Loucy (cell line): ENCODE measurements around the gene SPATC1L.

Experiments used
- H2AFZ ChIP-seq: fragments of 200-600 bp; sonication (generic); 2 replicates; pipeline ENCODE4 v1.6.0; 2016; ENCODE audit warnings: antibody characterized with exemption, mild to moderate bottlenecking, low read length, moderate library complexity
- H3F3A ChIP-seq: fragments of 200-600 bp; 2 replicates; pipeline ENCODE4 v1.6.0; 2016; ENCODE audit warnings: antibody characterized with exemption, low read depth, mild to moderate bottlenecking
- H3K27me3 ChIP-seq: fragments of 200-600 bp; sonication (generic); 2 replicates; pipeline ENCODE4 v1.6.1; 2014; ENCODE audit warnings: low read length, mild to moderate bottlenecking; ENCODE audit not compliant: insufficient read depth, poor library complexity, severe bottlenecking
- H3K36me3 ChIP-seq: fragments of 200-600 bp; sonication (generic); 2 replicates; pipeline ENCODE4 v1.6.1; 2016; ENCODE audit warnings: low read length; ENCODE audit not compliant: insufficient read depth
- H3K4me1 ChIP-seq: fragments of 200-600 bp; sonication (generic); 2 replicates; pipeline ENCODE4 v1.5.1; 2014; ENCODE audit warnings: low read length, mild to moderate bottlenecking; ENCODE audit not compliant: insufficient read depth, poor library complexity, severe bottlenecking
- H3K4me2 ChIP-seq: fragments of 200-600 bp; sonication (generic); 2 replicates; pipeline ENCODE4 v1.6.0; 2014; ENCODE audit warnings: antibody characterized with exemption, low read length, low read depth, mild to moderate bottlenecking; ENCODE audit not compliant: poor library complexity, severe bottlenecking
- H3K4me3 ChIP-seq: fragments of 200-600 bp; sonication (generic); 2 replicates; pipeline ENCODE4 v1.5.1; 2014; ENCODE audit warnings: low read length, mild to moderate bottlenecking, mixed read lengths; ENCODE audit not compliant: poor library complexity, severe bottlenecking
- H3K79me2 ChIP-seq: fragments of 200-600 bp; sonication (generic); 2 replicates; pipeline ENCODE4 v1.6.1; 2014; ENCODE audit warnings: low read length; ENCODE audit not compliant: insufficient read depth
- H3K9ac ChIP-seq: fragments of 200-600 bp; sonication (generic); 2 replicates; pipeline ENCODE4 v1.6.0; 2014; ENCODE audit warnings: mild to moderate bottlenecking, low read depth, low read length, moderate library complexity; ENCODE audit not compliant: poor library complexity, severe bottlenecking
- H3K9me2 ChIP-seq: fragments of 200-600 bp; sonication (generic); replicated peaks from 2 replicates; pipeline ENCODE4 v1.6.1; 2016; ENCODE audit warnings: low read depth, low read length, mixed read lengths
- H3K9me3 ChIP-seq: fragments of 200-600 bp; sonication (generic); 2 replicates; pipeline ENCODE4 v1.6.1; 2014; ENCODE audit warnings: mild to moderate bottlenecking, antibody characterized with exemption, low read length, low read depth; ENCODE audit not compliant: insufficient read depth
- H4K20me1 ChIP-seq: fragments of 200-600 bp; sonication (generic); 2 replicates; pipeline ENCODE4 v1.6.0; 2014; ENCODE audit warnings: antibody characterized with exemption, low read length, mild to moderate bottlenecking; ENCODE audit not compliant: insufficient read depth, poor library complexity, severe bottlenecking
- CTCF ChIP-seq: fragments of 200-600 bp; sonication (generic); conservative IDR thresholded peaks from 2 replicates; pipeline ENCODE4 v1.5.1; 2014; ENCODE audit warnings: mild to moderate bottlenecking, antibody characterized with exemption, low read length
- EZH2phosphoT487 ChIP-seq: fragments of 200-600 bp; IDR thresholded peaks from 2 replicates; pipeline ENCODE4 v1.6.1; 2018; ENCODE audit warnings: antibody characterized with exemption, mild to moderate bottlenecking, moderate library complexity, borderline replicate concordance

Gene SPATC1L

GRCh38 chr21:46121286-46122221 is 62.7 kb downstream of the SPATC1L start:
- Histone ChIP-seq H2AFZ (no peak overlapping the region), H3K4me1 (no peaks in the 10 kb centered on the region), H3K9me2 (no peaks in the 10 kb centered on the region), H3K9me3 (peaks cover 11% of the 10 kb centered on the region; the same call in 1 of the 2 replicates), H3F3A (no peaks in the 10 kb centered on the region), H3K36me3 (no peaks in the 10 kb centered on the region), H3K27me3 (no peaks in the 10 kb centered on the region), H3K79me2 (no peaks in the 10 kb centered on the region), H3K4me2 (no peak overlapping the region), H3K4me3 (no peak overlapping the region), H3K9ac (no peak overlapping the region), H4K20me1 (no peaks in the 10 kb centered on the region)
- TF ChIP-seq CTCF (no peak), EZH2phosphoT487 (no peak)

DNA sequence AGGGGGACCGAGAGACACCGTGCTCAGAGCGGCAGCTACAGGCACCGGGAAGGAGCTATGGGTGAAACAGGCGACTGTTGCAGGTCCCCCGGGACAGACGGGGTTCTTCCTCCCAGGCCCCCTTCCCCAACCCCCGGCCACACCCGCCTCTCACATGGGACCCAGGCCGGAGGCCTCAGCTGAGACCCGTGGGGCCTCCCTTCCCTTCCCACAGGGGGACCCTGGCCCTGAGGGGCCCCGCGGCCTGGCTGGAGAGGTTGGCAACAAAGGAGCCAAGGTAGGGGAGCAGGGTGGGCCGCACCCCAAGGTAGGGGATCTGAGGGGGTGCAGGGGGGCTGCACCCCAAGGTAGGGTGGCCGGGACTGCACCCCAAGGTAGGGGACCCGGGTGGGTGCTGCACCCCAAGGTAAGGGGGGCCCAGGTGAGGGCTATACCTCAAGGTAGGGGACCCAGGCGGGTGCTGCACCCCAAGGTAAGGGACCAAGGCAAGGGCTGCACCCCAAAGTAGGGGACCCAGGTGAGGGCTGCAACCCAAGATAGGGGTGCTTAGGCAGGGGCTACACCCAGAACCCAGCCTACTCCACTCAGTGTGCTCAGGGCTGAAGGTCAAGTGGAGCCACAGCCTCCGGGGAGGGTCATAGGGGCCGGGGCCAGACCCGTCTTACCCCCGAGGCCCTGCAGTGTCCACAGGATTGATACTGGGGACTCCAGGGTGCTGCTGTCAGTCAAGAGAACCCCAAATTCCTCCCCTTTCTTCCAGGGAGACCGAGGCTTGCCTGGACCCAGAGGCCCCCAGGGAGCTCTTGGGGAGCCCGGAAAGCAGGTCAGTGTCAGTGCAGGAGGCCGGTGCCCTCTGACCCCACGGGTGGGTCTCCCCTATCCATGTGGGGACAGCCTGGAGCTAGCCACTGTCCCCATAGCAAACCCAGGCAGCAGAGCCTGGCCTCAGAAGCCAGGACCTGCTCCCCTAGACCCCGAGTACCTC is 63.7 kb downstream of the SPATC1L start:
- Histone ChIP-seq H3K36me3 (no peaks in the 10 kb centered on the region), H3K9ac (no peak overlapping the region), H4K20me1 (no peaks in the 10 kb centered on the region), H3F3A (no peaks in the 10 kb centered on the region), H3K27me3 (no peaks in the 10 kb centered on the region), H2AFZ (no peak overlapping the region), H3K4me2 (no peak overlapping the region), H3K79me2 (no peaks in the 10 kb centered on the region), H3K9me2 (no peaks in the 10 kb centered on the region), H3K4me3 (no peak overlapping the region), H3K4me1 (no peaks in the 10 kb centered on the region), H3K9me3 (peaks cover 19% of the 10 kb centered on the region; the same call in 1 of the 2 replicates)
- no peak for TF ChIP-seq CTCF
- TF ChIP-seq EZH2phosphoT487: no peak

DNA sequence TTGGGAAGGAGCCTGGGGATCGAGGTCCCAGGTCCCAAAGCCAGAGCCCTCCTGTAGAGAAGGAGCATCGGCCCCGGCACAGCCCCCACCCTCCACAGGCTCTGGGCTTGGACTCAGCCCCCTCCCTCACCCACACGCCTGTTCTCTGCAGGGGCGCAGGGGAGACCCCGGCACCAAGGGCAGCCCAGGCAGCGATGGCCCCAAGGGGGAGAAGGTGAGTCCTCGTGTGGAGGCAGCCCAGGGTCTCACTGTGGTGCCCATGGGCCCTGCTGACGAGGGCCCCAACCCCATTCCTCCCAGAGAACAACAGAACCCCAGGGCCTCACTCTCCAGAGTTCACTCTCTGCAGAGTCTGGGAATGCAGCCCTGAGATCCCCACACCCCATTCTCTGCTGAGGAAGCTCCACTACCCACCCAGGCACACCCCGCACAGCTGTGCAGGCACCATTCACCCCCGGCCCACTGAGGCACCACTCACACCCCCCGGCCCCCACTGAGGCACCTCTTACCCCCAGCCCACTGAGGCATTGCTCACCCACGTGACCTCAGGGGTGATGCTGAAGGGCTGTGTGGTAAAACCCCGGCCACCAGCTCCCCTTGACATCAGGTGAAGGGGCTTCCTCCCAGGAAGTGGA is 64.5 kb downstream of the SPATC1L start:
- no peaks in the 10 kb centered on the region for H3K4me1 ChIP-seq

More for the DNA sequence above, 64.5 kb downstream of the SPATC1L start:
- Histone ChIP-seq H4K20me1 (no peaks in the 10 kb centered on the region), H3K9me3 (peaks cover 28% of the 10 kb centered on the region; the same call in 1 of the 2 replicates), H3K9me2 (no peaks in the 10 kb centered on the region), H2AFZ (no peak overlapping the region), H3K9ac (no peak overlapping the region), H3K4me2 (no peak overlapping the region), H3K79me2 (no peaks in the 10 kb centered on the region), H3K4me3 (no peak overlapping the region), H3F3A (no peaks in the 10 kb centered on the region), H3K36me3 (no peaks in the 10 kb centered on the region), H3K27me3 (no peaks in the 10 kb centered on the region)
- TF ChIP-seq CTCF (no peak), EZH2phosphoT487 (no peak)
